ENCODE data around the gene MIER3.
A peak's percentile ranks its signal among the peaks of the same experiment; 100 is the strongest.

The MIER3 gene

DNA sequence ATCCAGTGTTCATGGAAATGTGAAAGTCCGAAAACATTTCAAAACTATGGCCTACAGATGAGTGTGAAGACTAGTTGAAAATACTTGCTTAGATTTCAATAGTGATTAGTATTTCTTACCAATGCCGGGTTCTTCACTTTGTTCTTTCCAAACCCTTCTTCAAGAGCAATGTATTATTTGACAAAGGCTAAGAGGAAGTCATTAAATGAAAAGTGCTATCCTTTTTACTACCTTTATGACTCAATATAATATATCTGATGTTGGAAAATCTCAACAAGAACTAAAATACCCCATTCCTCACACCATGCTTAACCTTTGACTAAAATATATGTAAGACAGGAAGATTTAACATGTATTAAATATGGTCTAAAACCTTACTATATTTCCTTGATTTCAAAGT, 6.7 kb upstream of the MIER3 start:
- no peak for DNase-seq

DNA sequence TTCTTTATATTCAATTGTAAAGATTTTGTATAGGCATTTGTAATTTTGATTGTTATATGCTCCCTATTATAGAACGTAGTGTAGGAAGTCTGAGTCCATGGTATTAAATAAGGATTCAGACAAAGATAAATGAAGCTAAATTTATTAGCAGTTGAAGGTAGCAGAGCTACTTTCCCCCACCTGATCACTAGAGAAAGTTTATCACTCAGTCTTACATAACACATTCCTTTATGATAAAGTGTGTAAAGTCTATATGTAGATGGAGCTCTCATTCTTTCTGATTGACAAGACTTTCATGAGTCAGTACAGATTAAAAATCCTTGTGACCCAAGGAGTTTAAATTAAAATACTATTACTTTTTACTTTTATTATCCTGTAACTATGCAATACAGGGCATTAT, 2.3 kb upstream of the MIER3 start:
- no peak for DNase-seq

DNA sequence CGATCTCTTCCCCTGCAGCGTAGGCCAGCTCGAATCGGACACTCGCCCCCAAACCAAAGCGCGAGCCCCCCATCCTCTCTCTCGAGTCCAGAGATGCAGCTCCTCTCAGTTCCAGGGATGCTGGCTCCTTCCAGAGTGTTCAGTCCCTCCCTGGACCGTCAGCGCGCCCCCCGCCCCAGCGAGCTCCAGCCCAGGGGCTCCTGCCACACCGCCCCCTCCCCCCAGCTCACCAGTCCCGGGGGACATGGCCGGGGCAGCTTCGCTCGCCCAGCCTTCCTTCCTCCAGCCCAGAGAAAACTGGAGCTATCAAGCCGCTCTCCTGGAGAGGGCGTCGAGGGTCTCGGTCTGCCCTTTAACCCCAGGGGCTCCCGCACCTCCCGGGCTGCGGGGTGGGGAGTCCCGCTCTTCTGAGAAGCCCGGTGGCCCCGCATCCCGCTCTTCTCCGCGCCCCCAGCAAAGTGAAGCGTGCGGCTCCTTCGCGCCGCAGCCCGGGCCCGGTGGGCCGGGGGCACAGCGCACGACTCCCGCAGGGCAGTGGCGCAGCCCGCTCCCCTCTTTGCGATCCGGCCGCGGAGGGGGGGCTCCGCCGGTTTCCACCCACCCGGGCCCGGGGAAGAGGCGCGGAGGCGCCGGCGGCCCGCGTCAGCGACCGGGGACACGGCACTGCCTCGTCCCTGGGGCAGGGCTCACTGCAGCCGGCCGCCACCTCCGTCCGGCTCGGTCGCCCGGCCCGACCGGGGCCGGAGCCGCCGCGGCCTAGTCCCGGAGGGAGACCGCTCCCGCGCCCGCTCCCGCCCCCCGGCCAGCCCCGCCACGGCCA, 587 bp downstream of the MIER3 start:
- DNase-seq, result peak; percentile 30

DNA sequence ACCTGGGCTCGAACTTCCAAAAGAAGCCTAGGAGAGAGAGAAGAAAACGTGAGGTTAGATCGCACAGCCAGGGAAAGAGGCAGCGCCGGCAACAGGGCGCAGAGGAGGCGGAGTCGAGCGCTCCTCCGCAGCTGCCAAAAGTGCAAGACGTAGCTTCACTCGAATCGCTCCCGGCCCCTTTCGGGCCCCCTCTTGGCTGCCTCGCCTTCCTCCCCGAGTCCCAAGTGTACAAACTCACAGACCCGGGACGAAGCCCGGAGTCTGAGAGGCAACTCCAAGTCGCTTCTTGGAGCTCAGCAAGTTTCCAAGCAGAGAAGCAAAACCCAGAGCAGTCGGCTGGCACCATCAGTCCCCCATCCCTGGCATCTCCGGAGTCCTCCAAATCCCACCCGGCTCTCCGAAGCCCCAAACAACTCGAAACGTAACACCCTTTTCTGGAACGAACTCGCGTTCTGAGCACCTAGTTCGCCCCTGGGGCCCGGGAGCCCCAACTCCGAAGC, 1.2 kb downstream of the MIER3 start:
- peak; percentile 74 for DNase-seq

DNA sequence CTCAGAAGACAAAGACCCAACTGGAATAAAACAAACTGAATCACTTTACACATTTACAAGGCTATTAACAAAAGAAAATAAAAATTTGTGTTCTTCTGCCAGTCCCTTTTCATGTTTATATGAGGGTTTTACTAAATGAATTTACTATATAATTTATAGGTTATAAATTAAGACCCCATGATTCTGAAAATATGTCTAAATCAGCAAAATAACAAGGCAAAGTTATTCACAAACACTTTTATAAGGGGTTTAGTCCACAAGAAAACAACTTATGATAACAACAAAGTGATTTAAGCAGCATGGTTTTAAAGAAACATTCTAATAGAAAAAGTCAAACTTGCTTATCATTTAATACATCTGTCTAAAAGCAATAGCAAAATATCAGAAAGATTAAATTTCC, 4.9 kb downstream of the MIER3 start:
- no peak for DNase-seq

DNA sequence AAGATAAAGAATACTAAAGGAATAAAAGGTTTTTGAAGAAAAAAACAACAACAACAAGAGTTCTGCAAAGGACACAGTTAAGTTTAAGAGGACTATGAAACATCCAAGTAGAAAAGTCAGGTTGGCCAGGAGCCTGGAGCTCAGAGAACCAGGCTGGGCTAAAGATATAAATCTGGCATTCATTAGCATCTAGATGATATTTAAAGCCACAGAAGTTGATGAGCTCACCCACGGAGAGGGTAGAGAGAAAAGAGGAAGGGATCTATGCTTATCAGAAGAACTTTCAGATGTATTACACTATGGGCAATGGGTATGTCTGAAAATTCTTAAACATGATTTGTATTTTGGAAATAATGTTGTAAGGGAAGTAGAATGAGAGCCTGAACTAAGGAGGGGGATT, 9.9 kb downstream of the MIER3 start:
- DNase-seq, result peak; percentile 63

DNA sequence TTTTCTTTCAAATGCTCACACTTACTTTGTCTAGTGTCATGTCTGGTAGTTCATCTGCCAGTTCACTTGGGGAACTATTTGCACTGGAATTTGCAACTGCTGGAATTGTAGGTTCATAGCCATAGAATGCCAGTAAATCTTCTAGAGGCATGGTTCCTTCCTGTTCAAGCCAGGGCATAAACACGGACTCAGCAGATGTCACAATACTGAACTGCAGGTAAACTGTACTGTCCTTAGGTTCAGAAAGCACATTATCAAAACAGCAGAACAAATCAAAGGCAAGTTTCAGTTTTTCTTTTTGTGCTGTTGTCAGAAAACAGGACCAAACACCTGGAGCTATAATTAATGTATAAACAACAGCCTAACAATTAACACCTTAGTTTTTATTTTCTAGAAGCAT, 13.1 kb downstream of the MIER3 start:
- no peak for DNase-seq

DNA sequence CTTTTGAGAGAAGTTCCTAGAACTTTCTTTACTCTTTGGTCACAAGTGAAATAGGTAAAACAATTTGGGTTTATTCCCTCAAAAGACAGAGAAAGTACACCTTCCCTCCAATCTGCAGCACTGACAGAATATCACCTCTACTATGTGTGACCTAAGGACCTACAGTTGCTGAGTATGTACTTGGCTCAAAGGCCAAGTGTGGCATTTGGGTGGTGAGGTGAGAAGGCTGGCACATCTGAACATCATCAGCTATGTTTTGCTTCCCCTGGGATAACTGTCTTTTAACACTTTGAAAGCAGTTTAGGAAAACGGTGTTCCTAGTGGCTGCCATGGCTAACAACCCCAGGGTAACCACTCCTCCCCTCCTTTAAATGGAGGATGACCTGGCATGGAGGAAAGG, 17.6 kb downstream of the MIER3 start:
- no peak for DNase-seq

DNA sequence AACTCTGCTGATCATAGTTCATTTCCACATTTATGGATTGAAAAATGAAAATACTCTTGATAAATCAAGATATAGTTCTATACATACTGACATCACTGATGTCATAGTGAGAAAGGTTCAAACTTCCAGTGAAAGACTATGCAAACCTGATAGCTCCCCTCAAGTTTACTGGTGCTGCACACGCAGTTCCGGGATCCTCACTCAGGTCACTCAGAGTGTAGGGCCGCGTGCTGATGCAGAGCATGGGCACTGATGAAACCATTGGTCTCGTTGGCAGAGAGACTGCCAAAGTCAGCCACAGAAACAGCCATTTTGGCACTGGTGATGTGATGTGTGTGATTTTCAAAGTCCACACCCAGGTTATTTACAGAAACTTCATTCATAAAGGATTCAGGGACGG, 29.0 kb downstream of the MIER3 start:
- DNase-seq, result no peak

DNA sequence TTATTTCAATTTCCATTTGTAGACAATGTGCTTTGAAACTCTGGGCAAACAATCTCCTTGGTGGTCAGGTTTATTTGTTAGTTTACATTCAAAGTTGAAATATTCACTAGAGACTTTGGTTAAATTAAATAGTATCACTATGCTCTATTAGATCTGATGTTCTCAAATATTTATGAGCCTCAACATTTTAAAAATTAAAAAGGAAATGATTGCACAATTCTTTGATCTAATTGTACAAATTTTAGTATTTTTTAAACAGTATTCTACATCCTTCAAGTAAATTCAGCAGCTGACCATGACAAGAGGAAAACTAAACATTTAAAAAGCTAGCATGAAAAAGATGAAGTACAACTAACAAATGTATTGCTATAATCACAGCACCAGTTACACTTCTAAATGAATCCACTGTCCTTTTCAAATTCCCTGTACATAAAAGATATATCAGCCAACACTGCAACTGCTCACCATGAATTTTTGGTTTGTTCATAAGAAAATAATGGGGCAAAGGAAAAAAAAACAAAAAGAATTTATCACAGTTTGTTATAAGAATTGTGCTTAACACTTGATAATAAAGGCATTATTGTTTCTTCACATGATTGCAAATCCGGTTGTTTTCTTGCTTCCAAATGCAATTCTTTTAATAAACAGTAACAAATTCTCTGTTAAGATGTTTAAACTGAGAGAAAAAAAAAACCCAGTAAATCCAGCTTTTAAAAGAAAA, 31.8 kb downstream of the MIER3 start:
- DNase-seq, result no peak

DNA sequence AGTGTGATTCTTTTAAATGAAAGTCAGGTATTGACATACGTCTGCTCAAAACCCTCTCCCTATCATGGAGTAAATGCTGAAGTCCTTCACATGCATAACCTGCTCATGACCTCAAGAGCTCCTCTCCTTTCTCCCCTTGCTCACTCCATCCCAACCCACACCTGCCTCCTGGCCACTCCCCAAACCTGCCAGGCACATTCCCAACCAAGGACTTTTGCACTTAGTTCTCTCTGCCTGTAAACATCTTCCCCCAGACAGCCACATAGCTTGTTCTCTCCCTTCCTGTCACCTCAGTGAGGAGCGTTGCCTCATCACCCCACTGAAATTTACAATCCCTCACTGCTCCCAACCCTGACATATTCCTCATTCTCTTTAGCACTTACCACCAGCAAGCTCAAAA, 33.9 kb downstream of the MIER3 start:
- DNase-seq, result no peak

DNA sequence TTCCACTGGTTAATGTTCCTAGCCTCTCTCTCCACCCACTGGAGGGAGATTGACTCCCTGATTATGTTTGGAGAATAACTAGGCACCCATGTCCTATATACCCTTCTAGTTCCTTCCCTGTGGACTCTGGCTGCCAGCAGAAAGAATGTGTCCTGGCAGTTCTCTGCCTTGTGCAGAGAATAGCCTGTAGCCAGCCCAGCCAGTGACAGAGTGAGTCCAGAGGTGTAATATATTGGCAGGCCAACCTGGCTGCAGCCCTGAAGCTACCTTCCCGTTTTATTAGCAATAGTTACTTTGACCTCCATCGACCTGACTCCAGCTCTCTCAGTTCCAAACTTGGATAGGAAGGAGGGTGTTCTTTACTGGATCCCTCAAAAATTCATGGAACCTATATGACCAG, 34.4 kb downstream of the MIER3 start:
- no peak for DNase-seq

DNA sequence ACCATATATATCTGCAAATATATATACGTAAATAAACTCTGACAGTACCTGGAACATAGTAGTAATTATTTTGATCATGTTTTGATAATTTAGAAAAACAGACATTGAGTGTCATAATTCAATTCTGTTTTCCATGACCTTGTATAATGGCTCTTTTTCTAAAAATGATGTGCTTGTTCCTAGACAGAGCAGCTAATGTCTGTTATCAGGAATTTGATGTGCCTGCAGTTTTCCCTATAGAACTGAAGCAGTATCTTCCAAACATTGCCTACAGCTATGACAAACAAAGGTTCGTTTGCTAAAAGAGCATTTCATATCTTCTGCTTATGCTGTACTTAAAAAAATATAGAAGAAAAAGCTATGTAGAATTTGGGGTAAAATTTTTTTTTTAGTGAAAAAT, 37.2 kb downstream of the MIER3 start:
- DNase-seq, result no peak

DNA sequence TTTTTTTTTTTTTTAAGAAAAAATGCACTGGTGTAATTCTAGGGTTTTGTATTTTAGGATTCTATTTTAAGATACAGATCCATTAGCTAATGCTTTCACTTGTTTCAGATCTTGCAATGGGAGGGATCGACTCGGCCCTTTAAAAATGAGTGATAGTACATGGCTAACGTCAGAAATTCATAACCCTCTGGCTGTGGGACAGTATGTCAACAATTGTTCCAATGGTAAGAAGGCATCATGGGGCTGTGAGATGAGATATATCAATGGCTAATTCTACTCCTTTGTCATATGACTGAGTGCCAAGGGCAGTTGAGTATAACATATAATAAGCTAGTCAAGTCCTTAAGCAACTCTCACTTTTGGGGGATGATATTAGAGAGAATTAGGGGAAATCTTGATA, 38.2 kb downstream of the MIER3 start:
- no peak for DNase-seq

DNA sequence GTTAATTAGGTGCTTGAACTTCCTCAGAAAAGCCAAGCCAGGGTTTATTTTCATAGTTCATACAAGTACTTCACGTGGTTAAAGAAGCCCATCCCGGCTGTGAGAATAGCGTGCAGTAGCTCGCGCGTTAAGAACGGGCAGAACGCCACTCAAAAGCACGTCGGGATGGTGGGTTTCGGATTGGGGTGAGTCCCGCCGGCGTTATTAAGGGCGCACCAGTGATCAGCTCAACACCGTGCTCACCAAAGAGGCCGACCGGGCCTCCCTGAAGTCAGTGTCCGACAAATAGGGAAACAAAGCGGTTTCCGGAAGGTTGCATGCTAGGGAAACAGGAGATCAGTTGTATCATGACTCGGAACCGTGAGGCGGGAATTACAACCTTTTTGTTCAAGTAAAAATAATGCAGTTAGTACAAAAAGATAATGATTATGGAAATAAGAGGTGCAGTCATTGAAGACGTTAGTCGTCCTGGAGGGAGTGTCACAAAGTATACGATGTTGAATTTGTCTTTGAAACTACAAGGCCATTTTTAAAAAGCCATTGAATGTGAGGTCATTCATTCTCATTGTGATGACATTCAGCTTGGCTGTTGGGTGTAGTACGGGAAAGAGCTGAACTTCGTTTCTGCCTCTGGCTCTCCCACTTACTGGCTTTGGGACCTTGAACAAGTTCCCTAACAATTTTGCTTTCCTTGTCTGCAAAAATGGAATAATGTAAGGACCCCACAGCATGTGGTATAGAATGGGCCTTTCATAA, 41.5 kb downstream of the MIER3 start:
- DNase-seq, result peak; percentile 88

DNA sequence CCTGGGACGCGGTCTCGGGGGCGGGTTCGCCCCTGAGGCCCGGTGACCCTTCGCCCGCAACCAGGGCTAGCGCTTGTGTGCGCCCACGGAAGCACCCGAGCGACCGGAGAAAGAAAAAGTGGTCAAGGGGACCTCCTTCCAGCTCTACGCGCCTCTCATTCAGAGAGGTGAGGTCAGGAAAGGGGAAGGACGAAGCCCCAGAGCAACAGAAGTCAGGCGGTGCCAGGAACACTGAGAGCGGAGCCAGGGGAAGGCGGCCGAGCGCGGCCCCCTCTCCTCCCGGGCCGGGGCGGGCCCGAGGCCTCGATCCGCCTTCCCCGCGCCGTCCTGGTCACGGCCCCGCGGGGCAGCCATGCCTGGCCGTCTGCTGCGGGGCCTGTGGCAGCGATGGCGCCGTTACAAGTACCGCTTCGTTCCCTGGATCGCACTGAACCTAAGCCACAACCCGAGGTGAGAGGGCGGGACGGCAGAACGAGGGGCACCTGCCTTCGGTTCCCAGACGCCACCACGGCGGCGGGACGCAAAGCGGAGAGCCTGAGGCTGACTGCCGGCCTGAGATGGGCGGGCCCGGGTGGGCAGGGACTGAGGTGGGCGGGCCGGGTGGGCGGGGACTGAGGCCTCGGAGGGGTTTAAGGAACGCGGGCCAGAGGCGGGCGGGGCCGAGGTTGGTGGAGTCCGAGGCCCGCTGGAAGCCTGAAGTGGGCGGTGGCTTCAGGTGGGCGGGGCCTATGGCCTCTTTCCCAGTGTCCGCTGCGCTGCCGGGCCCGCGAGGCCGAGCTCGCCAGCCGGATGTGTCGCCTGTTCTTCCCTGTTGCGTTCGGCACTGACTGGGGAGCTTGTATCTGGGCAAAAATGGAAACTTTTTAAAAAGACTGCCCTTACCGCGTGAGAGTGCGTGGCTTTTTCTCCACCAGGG, 42.4 kb downstream of the MIER3 start, which contains the start of gene SETD9:
Gene SETD9 (plus strand): TSS at position 303 of the 916 bp plus-strand sequence. CDS start 50 bp downstream, at position 353.
- peak; percentile 98 for DNase-seq

DNA sequence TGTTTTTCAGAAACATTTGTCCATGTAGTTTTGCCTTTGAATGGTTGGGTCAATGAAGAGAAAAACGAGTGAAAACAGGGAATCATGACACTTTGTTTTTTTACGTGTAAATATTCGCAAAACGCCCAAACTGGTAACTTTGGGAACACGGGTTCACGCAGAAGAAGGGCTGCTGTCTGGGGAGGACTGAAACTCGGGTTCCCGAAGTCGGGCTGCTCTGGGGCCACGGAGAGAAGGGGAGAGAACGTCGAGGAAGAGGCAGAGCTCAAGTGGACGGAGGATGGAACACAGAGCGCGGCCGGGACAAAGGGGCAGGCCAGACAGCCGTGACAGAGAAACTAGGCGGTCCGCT, 43.0 kb downstream of the MIER3 start:
- no peak for DNase-seq

DNA sequence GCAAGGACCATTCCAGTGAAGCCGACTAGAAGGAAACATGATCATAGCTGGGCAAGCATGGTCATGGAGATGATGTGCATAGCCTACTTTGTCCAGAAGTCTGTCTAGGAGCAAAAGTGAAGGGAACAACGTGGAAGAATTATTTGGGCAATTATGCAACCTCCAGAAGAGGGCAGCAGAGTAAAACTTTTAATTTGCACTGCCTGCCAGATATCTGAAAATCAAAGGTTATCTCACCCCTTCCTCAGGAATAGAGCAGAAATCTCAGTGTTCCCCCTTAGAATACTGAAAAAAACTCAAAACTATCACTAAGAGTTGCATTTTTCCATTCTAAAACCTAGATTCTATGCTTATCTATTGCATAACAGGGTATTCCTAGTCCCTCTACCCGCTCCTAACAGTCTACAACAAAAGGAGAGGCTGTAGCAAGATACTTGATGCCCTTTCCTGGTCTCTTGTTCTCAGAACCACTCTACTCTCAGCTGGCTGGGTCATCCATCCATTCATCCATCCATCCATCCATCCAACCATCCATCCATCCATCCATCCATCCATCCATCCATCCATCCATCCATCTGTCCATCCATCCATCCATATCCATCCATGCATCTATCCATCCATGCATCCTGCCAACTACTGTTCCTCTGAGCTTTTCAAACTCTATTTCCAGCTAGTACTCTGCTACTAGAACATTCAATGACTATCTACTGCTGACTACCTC, 50.9 kb downstream of the MIER3 start:
- DNase-seq, result peak; percentile 75

DNA sequence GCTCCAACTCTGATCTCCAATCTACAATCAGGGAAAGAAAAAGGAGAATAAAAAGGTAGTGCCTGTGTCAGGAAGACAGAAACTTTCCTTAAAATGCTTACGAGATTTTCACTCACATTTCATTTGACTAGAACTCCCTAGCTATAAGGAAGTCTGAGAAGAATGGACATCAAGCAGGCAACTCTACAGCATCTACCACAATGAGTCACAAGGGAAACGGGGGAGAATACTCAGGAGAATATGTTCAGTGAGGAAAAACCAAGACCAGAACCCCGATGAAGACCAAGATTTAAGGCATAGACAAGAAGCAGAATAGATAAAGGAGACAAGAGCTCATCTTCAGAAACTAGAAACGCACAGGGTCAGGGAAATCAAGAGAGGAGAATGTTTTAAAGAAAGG, 51.5 kb downstream of the MIER3 start:
- DNase-seq, result peak; percentile 40

DNA sequence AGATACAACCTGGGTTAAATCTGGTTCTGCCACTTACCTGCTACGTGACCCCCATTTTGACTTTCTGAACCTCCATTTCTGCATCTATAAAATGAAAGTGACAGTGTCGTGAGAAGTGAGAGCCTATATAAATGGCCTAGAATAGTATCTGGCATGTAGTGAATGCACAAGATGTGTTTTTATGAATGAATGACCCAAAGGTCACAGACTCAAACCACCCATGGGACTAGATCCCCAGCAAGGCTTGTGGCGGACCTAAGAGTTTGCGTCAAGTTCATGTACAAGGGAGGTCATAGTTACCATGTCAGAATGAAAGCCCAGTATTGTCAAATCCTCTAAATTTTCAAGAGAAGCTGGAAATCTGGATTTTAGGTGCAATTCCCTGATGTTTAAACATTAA, 53.7 kb downstream of the MIER3 start:
- DNase-seq, result no peak

DNA sequence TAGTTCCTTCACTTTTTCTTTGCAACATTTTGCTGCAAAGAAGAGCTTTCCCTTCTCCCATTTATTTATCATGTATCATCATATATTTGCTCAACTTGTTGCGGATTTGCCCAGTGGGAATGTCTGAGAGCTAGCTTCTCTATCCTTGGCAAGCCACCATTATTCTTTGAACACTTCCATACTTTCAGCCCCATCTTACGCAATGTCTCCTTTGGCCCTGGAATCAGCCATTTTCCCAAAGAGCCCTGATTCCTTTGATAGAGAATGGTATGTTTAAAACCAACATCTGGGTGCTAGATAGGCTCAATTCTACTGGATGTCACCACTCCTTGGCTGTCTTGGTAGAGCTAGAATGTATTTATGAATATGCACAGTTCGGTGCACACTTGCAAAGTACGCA, 55.2 kb downstream of the MIER3 start:
- no peak for DNase-seq

Data from OCI-M1 (cell line).